HG02852 (cell line): ENCODE results near the gene ZNF853.

Experiments used
- ATAC-seq: cut with Tn5 transposase; IDR thresholded peaks from one replicate; pipeline ENCODE4 v1.9.1; 2021; ENCODE audit warnings: mild to moderate bottlenecking, moderate library complexity; ENCODE audit not compliant: unreplicated experiment

ZNF853 gene

DNA sequence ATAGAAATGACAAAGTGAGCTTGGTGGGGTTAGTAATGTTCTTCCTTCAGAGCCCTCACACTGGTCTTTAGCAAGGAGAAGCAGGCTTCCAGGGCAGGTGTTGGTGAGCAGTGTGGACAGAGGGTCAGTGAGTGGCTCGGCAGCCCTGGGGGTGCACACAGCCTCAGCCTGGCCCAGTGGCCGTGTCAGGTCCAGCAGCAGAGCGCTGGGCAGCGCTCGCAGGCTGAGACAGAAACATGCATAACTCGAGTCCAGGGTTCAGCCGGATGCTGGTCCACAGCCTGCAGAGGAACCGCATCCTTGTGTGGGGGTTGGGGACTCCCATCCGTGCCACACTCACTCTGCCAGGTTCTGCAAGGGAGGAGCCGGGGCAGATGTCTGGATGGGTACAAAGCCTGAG lies 11.0 kb upstream of the ZNF853 start:
- no peak for ATAC-seq

DNA sequence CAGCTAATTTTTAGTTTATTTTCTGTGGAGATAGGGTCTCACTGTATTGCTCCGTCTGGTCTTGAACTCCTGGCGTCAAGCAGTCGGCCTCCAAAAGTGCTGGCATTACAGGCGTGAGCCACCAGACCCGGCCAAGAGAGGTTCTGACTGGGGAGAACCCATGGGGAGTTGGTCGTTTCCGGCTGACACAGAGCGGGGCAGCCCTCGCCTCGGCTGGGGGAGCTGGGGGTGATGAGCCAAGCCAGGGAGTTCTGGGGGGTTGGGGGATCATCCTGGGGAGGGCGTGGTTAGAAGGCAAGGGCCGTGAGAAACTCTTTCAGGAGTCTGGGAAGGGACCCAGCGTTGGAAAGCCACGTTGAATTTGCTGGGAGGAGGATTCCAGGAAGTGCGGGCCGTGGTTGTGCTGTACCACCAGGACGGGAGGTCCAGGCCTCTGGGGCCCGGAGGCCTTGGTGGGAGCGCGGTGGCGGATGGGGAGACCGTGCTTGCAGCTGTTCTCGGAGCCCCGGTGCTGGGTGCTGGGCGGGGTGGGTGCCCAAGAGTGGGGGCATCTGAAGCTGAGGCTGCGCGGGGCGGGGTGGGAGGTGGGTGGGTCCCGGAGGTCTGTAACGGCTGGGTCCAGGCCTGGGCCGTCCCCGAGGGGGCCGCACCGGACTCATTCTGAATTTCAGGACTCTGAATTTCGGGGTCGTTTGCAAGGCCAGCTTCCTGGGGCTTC lies 8.4 kb upstream of the ZNF853 start:
- ATAC-seq = no peak

DNA sequence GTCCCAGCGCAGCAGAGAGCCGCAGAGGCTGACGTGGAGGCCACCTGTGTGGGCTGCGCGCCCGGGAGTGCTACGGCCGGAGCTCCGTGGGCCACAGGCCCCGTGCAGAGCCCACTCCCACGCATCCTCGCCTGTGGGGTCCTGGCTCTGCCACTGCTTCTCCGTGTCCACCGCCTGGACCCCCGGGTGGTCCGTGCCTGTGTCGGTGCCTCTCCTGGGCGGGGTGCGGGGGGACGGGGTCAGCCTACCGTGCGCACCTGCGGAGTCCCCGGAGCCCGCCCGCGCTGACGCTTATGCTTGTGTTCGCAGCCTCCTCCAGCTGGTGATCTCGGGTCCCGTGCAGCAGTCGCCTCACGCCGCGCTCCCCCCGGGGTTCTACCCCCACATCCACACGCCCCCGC lies 7.8 kb upstream of the ZNF853 start:
- no peak for ATAC-seq

DNA sequence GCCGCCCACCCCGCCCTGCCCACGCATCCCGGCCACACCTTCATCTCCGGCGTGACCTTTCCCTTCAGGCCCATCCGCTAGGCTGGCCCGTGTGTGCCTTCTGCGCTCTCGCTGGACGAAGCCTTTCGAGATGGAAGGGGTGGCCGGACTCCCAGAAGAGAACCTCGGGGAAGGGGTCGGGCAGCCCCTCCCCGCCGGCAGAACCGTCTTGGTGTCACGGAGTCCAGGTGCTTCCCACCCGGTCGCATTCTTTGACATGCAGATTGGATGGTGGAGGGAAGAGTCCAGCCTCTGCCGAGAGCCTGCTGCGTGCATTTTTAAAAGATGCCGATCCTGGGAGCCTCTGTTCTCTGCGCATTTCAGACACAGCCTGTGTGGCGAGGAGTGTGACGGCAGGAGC lies 7.3 kb upstream of the ZNF853 start:
- ATAC-seq = no peak

DNA sequence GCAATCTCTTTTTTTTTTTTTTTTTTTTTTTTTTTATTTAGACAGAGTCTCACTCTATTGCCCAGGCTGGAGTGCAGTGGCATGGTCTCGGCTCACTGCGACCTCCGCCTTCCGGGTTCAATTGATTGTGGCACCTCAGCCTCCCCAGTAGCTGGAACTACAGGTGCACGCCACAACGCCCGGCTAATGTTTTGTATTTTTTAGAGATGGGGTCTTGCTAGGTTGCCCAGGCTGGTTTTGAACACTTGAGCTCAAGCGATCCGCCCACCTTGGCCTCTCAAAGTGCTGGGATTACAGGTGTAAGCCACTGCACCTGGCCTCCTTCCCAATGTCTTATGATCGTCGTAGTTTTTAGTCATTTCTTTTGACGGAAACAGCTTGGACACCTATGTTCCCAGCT lies 6.6 kb upstream of the ZNF853 start:
- ATAC-seq = no peak

DNA sequence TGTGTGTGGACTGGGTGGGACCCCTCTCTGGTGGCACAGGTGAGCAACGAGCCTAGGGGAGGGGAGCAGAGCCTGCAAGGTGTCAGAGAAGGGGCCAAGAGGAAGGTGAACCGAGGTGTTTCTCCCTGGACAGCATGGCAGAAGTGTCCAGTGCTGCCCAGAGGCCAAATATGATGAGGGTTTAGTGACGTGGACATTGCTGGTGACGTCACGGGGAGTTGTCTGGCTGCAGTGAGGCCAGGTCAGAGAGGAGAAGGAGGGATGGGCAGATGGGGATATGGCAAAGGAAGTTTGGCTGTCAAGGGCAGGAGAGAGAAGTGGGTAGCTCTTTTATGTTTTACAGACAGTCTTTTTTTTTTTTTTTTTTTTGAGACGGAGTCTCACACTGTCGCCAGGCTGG lies 2.6 kb upstream of the ZNF853 start:
- ATAC-seq = no peak

DNA sequence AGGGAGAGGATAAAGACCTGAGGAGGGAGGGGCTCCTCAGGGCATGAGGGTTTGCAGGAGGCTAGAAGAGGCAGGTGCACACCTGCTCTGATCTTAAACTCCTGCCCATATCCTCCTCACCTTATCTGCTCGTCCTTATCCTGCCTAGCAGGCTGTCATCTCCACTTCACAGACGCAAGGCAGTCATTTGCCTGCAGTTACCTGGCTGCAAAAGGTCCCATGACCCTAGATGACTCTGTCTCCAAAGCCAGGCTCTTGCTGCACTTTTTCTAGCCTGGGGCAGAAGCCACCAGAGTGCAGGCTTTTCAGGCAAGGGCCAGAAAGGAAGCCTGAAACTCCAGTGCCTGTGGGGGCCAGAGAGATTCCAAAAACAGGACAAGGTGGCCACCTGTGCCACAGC lies 1.7 kb upstream of the ZNF853 start:
- no peak for ATAC-seq

DNA sequence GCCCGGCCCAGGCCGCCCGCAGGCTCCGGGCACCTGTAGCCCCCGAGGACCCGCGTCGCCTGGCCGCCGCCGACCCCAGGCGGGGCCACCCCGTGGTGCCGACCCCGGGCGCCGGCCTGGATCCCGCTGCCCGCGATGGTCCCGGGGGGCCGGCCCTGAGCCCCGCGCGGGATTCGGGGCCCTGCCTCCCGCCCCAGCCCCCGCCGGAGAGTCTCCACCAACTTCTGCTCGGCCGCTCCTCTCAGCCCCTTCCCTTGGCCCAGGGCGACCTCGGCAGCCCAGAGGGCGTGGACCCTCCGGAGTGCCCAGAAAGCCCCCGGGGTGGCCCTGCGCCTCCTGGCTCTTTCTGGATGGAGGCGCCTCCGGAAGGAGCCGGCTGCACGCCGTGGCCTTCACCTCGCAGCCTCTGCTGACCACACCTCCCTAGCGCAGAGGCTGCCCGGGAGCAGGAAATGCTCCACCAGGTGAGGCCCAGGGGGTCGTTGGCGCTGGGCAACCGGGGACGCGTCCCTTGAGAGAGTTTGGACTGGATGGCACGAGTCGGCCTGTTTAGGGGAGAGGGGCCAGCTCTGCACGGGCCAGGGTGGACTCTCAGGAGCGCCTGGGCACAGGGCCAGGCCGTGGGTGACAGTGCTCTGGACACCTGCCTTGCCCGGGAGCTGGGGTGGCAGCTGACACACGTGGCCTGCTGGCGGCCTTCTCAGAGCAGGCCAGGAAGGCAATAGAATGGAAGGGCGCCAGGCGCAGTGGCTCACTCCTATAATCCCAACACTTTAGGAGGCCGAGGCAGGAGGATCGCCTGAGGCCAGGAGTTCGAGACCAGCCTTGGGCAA lies 529 bp downstream of the ZNF853 start:
- no peak for ATAC-seq

DNA sequence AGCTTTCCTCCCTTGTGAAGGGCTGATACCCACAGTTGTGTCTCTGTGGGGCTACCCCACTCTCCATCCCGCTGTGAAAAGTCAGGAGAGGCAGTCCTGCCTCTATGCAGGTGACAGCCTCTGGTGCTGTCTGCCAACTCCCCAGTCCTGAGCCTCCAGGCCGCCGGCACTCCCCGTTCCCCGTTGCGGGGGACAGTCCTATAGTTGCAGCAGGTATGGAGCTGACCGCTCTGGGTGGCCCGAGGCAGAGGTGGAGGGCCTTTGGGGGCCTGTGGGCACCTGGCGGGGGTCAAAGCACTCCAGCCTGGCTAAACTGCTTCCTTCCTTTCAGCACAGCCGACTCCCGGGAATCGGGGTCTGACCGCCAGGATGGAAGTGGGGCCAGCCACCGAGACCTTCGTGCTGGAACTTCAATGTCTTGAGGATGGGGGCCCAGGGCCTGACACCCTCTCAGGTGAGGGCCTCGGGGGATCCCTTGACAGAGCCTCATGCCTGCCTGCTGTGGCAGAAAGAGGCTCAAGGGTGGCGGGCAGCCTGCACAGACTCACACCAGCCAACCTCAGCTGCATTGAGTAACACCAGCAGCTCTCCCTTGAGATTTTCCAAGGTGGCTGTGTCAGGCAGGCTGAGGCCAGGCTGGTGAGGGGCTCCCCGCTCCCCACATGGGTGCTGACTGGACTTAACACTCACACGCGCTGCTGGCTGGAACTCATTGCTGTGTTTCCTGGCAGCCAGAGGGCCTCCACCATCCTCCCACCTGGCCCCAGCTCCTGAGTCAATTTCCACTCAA lies 1.6 kb downstream of the ZNF853 start:
- ATAC-seq = no peak

DNA sequence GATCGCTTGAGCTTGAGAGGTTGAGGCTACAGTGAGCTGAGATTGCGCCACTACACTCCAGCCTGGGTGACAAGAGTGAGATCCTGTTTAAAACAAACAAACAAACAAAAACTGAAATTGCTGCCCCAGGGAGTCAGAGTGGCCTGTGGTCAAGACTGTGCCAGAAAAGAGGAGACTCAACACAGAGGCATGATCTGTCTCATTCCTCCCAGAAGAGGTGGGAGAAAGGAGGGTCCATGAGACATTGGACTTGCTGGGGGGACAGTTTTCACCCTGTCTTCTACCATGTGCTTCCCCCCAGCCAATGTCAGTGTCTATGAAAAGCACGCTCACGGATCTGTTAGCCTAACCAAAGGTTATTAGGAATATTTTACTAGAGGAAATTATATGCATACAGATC lies 3.2 kb downstream of the ZNF853 start:
- no peak for ATAC-seq

DNA sequence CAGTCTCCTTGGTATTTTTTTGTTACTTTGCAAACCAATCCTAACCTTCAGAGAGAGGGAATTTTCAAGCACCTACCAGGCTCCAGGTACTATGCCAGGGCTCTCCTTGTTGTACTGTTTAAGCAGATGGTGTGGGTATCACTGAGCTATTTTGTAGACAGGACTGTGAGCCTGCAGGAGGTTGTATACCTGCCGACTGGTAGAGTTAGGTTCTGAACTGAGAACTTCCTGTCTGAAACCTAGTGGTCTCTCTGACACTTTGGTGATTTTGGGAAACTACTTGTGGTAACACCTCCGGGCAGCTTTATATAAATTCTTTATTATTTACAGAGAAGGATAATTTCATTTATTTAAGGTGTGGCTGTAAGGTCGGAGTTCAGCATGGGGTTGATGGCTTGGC lies 4.6 kb downstream of the ZNF853 start:
- ATAC-seq = no peak

DNA sequence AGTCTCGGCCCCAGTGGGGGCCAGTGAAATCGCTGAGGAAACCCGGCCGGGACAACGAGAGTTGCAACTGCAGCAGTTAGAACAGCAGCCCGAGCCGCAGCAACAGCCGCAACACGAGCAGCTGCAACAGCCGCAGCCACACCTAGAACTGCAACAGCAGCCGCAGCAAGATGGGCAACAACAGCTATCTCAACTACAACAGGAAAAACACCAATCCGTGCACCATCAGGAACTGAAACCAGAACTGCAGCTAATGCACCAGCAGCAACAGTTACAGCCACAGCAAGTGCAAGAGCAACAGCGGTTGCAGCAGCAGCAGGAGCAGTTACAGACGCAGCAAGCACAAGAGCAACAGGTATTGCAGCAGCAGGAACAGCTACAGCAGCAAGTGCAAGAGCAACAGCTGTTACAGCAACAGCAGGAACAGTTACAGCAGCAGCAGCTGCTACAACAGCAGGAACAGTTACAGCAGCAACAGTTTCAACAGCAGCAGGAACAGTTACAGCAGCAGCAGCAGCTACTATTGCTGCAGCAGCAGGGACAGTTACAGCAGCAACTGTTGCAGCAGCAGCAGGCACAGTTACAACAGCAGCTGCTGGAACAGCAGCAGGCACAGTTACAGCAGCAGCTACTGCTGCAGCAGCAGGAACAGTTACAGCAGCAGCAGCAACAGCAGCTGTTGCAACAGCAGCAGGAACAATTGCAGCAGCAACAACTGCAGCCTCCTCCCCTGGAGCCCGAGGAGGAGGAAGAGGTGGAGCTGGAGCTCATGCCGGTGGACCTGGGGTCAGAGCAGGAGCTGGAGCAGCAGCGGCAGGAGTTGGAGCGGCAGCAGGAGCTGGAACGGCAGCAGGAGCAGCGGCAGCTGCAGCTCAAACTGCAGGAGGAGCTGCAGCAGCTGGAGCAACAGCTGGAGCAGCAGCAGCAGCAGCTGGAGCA lies 6.1 kb downstream of the ZNF853 start:
- no peak for ATAC-seq

DNA sequence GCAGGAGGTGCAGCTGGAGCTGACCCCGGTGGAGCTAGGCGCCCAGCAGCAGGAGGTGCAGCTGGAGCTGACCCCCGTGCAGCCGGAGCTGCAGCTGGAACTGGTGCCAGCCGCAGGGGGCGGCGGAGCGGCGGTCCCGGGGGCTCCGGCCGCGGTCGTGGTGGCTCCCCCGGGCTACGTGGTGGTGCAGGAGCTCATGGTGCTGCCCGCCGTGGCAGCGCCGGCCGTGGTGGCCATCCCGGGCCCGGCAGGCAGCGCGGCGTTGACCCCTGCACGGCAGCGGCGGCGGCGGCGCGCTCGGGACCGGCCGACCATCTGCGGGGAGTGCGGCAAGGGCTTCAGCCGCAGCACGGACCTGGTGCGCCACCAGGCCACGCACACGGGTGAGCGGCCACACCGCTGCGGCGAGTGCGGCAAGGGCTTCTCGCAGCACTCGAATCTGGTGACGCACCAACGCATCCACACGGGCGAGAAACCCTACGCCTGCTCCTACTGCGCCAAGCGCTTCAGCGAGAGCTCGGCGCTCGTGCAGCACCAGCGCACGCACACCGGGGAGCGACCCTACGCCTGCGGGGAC lies 6.8 kb downstream of the ZNF853 start:
- no peak for ATAC-seq

DNA sequence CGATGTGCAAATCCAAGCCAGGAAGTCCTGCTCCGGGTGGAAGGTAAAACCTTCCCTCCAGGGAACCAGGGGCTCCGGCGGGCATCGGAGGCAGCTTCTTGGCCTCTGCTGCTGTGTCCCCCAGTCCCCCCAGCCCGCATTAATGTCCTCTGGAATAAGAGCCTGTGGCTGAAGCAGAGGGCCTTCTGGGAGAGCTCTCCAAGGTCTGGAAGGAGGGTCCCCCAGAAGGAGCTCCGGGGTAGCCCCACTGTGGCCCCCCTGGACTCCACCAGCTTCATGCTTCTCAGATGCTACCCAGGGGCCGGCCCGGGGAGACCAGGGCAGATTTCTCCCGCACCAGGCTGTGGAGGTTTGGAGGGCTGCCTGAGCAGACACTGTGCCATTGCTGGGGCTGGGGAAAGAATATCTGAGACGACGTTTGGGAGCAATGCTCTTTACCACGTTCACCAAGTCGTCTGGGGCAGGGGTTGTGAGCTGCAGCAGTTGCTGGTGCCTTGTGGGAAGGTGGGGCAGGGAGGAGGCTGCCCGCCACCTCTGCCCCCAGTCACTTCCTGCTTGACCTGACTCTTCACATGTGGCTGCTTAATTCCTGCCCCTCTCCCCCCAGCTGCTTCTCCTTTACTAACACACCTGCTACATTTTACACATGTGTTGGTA lies 8.3 kb downstream of the ZNF853 start:
- ATAC-seq = no peak

DNA sequence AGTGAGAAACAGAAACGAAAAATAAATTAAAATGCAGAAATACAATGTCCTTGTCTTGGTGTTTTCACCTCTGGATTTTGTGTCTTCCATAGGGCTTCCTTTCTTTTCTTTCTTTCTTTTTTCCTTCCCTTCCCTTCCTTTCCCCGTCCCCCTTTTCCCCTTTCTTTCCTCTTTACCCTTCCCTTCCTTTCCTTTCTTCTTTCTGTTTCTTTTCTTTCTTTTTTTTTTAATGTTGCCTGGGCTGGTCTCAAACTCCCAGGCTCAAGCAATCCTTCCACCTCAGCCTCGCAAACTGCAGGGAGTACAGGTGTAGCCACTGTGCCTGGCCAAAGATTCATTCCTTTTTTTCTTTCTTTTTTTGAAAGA lies 8.8 kb downstream of the ZNF853 start:
- no peak for ATAC-seq

DNA sequence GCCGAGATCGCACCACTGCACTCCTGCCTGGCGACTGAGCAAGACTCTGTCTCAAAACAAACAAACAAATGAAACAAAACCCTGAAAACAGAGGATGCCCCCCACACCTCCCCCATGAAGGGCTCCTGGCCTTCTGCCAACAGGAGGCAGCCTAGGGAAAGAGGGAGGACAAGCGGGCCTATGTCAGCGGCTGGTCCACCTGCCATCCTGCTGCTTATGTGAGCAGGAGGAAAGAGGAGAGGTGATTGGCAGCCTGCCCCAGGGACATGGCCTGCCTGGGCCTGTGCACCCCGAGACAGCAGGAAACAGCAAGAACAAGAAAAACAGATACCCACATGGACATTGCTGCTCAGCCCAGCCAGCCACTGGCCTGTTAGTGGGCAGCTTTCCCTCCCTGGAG lies 12.6 kb downstream of the ZNF853 start:
- no peak for ATAC-seq

DNA sequence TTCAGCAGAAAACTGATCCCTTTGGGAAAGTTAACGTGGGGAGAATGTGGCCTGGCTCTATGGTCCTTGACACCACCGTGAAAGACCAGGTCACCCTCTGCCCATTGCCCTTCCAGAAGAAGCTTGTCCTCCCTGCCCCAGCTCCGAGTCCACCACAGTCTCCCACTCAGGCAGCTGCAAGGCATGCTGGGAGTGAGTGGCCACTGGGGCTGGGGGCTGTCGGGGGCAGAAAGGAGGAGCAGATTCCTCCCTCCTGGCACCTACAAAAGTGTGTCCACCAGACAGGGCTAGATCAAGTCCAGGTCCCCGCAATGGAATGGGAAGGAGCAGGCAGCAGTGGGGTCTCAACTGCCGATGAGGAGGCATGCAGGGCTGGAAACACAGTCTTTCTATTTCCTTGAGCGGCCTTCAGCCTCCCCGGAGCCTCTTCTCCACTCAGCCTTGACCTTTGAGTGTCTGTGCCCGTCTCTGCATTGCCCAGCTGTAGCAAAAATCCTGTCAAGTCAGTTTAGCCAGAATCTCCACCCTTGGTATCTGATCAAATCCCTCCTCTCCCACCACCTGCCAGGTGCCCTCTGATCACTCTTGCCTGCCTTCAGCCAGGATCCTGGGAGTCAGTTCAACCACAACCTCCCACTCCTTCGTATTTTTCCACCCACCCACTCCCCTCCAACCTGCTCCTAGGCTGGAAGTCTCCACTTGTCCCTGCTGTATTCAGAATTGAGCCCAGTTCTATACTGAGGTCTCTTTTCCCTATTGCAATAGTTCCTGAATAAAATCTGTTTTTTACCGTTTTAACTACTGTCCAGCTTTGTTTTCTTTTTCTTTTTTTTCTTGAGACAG lies 14.8 kb downstream of the ZNF853 start:
- ATAC-seq = no peak

DNA sequence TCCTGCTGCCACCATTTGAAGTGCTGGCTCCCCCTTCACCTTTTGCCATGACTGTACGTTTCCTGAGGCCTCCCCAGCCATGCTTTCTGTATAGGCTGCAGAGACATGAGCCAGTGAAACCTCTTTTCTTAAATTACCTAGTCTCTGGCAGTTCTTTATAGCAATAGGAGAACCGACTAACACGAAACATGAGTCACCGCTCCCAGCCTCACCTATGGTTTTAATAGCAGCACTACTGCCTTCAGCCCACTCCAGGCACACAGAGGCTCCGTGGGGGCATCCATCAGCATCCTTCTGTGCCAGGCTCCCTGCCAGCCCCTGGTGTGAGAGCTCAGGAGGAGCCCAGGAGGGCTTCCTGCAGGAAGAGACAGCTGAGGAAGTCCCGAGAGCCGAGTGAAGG lies 16.2 kb downstream of the ZNF853 start:
- ATAC-seq = no peak

DNA sequence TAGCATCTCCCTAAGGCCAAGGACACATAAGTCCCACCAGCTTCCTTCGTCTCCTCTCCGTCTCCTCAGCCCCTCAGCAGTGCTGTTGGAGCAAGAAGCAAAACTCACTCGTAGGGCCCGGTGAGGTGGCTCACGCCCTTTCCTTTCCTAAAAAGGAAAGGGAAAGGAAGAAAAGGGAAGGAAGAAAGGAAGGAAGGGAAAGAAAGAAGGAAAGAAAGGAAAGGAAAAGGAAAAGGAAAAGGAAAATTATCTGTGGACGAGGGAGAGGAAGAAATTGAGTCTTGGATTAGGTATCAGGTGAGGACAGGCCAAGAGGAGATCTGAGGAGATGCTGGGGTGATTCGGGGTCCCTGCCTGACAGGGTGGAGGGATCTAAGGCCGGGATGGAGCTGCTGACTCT lies 18.6 kb downstream of the ZNF853 start:
- ATAC-seq = no peak
